H1 (cell line): Measurements from ENCODE around the gene FGF12. TPM values are rescaled to one million over a fixed set of nuclear protein-coding genes. Genes with fewer than 3 reads are reported as not detected.

ENCODE experiments used
- CTCF ChIA-PET: fragments of 300-600 bp; sonication (Branson Sonifier 250); formaldehyde crosslinking; loops from one replicate; lab custom pipeline; 2021; ENCODE audit not compliant: partially characterized antibody; lab: Charles Lee
- POLR2A ChIA-PET: fragments of 300-600 bp; sonication (Branson Sonifier 250); formaldehyde crosslinking; loops from one replicate; lab custom pipeline; 2021; ENCODE audit warnings: inconsistent platforms; ENCODE audit not compliant: partially characterized antibody; lab: Charles Lee
- DNase-seq, 2 experiments: peaks; one replicate each; pipeline versions ENCODE4 v3.0.0 to v3.0.0-alpha.2; 2010 to 2022; ENCODE audit warnings: low spot score in 2 of 2, low read depth in 1 of 2, mixed read lengths in 1 of 2
- FAIRE-seq: peaks from 2 replicates; lab custom pipeline; 2011; peaks lifted over from hg19 to GRCh38; lab: Jason Lieb, UNC
- H2AFZ ChIP-seq: 2 replicates; pipeline ENCODE4 v1.8.1; 2012; ENCODE audit warnings: low read length, inconsistent platforms
- H2AK5ac ChIP-seq: 2 replicates; pipeline ENCODE4 v1.6.1; 2013; ENCODE audit warnings: low read depth, low read length
- H2BK120ac ChIP-seq: replicated peaks from 2 replicates; pipeline ENCODE3; 2013; ENCODE audit warnings: low read depth, low read length, inconsistent platforms
- H2BK12ac ChIP-seq: 2 replicates; pipeline ENCODE4 v1.6.1; 2013; ENCODE audit warnings: low read depth, low read length
- H2BK15ac ChIP-seq: 2 replicates; pipeline ENCODE4 v1.6.1; 2013; ENCODE audit warnings: low read length
- H2BK20ac ChIP-seq: 2 replicates; pipeline ENCODE4 v1.6.1; 2013; ENCODE audit warnings: low read length
- H2BK5ac ChIP-seq: 2 replicates; pipeline ENCODE4 v1.6.1; 2013; ENCODE audit warnings: low read depth, low read length
- H3K14ac ChIP-seq: 2 replicates; pipeline ENCODE4 v1.6.1; 2013; ENCODE audit warnings: inconsistent platforms; ENCODE audit not compliant: insufficient read length
- H3K18ac ChIP-seq: 2 replicates; pipeline ENCODE4 v1.6.1; 2013; ENCODE audit warnings: low read length; ENCODE audit errors: extremely low read depth
- H3K23ac ChIP-seq: 2 replicates; pipeline ENCODE4 v1.6.1; 2013; ENCODE audit warnings: inconsistent platforms; ENCODE audit not compliant: insufficient read length
- H3K23me2 ChIP-seq: 2 replicates; pipeline ENCODE4 v1.6.1; 2013; ENCODE audit warnings: low read depth, low read length
- H3K27ac ChIP-seq: 2 replicates; pipeline ENCODE4 v1.6.1; 2011; ENCODE audit warnings: low read depth, low read length, inconsistent platforms
- H3K27me3 ChIP-seq, 4 experiments: replicated peaks in 1 of 4; 1 replicate in 1 of 4; 2 replicates in 3 of 4; pipeline versions ENCODE4 v1.6.1 to v1.8.1; 2011 to 2013; ENCODE audit warnings: low read length in 3 of 4, mild to moderate bottlenecking in 3 of 4, inconsistent platforms in 2 of 4, mixed read lengths in 2 of 4, moderate library complexity in 1 of 4; ENCODE audit not compliant: control insufficient read depth in 3 of 4, insufficient read depth in 3 of 4; ENCODE audit errors: extremely low read depth in 1 of 4
- H3K36me3 ChIP-seq, 4 experiments: 2 replicates each; pipeline versions ENCODE4 v1.6.1 to v1.8.1; 2011 to 2013; ENCODE audit warnings: mild to moderate bottlenecking in 4 of 4, low read length in 3 of 4, moderate library complexity in 2 of 4, control low read depth in 1 of 4, inconsistent platforms in 1 of 4; ENCODE audit not compliant: insufficient read depth in 4 of 4, control insufficient read depth in 2 of 4
- H3K4ac ChIP-seq: replicated peaks from 2 replicates; pipeline ENCODE3; 2013; ENCODE audit warnings: low read length, low read depth, mixed read lengths, inconsistent platforms; ENCODE audit not compliant: insufficient read length
- H3K4me1 ChIP-seq, 4 experiments: replicated peaks in 1 of 4; 1 replicate in 1 of 4; 2 replicates in 3 of 4; pipeline versions ENCODE4 v1.6.1 to v1.8.1; 2011 to 2013; ENCODE audit warnings: low read length in 3 of 4, inconsistent platforms in 2 of 4, mixed read lengths in 1 of 4; ENCODE audit not compliant: insufficient read depth in 4 of 4, control insufficient read depth in 3 of 4
- H3K4me2 ChIP-seq, 2 experiments: 2 replicates each; pipeline versions ENCODE4 v1.6.1 to v1.8.1; 2011 to 2013; ENCODE audit warnings: low read depth in 2 of 2, low read length in 2 of 2, control low read depth in 1 of 2, inconsistent platforms in 1 of 2, mild to moderate bottlenecking in 1 of 2; ENCODE audit not compliant: insufficient read depth in 1 of 2
- H3K4me3 ChIP-seq, 4 experiments: fragments of 200-600, 300-600 bp in 1 of 4; sonication (generic), shearing (Covaris generic), sonication (Bioruptor Twin) in 1 of 4; 2 replicates each; pipeline versions ENCODE4 v1.5.1 to v1.8.1; 2011 to 2016; ENCODE audit warnings: low read length in 4 of 4, low read depth in 3 of 4, control low read depth in 2 of 4, inconsistent platforms in 2 of 4, mild to moderate bottlenecking in 2 of 4, mixed read lengths in 1 of 4, moderate library complexity in 1 of 4; ENCODE audit not compliant: insufficient read depth in 2 of 4; ENCODE audit errors: extremely low read depth in 1 of 4
- H3K56ac ChIP-seq: replicated peaks from 2 replicates; pipeline ENCODE3; 2013; ENCODE audit warnings: low read depth, mild to moderate bottlenecking, mixed read lengths, low read length, inconsistent platforms; ENCODE audit not compliant: insufficient read length
- H3K79me1 ChIP-seq: 2 replicates; pipeline ENCODE4 v1.6.1; 2013; ENCODE audit warnings: low read depth, low read length, control low read depth
- H3K79me2 ChIP-seq, 2 experiments: 2 replicates each; pipeline versions ENCODE4 v1.6.1 to v1.8.1; 2012 to 2013; ENCODE audit warnings: low read length in 2 of 2, mild to moderate bottlenecking in 2 of 2, inconsistent platforms in 1 of 2; ENCODE audit not compliant: insufficient read depth in 2 of 2, control insufficient read depth in 1 of 2
- H3K9ac ChIP-seq, 4 experiments: replicated peaks in 1 of 4; 1 replicate in 1 of 4; 2 replicates in 3 of 4; pipeline versions ENCODE4 v1.6.1 to v1.8.1; 2011 to 2013; ENCODE audit warnings: low read depth in 3 of 4, low read length in 3 of 4, control low read depth in 2 of 4, mild to moderate bottlenecking in 2 of 4, moderate library complexity in 2 of 4, inconsistent platforms in 1 of 4; ENCODE audit errors: extremely low read depth in 1 of 4
- H3K9me3 ChIP-seq, 2 experiments: 2 replicates each; pipeline versions ENCODE4 v1.6.1 to v1.8.1; 2012 to 2013; ENCODE audit warnings: mild to moderate bottlenecking in 2 of 2, moderate library complexity in 2 of 2, control low read depth in 1 of 2, inconsistent platforms in 1 of 2, low read depth in 1 of 2, low read length in 1 of 2, mixed read lengths in 1 of 2; ENCODE audit not compliant: insufficient read depth in 2 of 2
- H4K20me1 ChIP-seq, 2 experiments: replicated peaks in 1 of 2; 2 replicates each; pipeline versions ENCODE3 to v1.8.1; 2011 to 2013; ENCODE audit warnings: inconsistent platforms in 2 of 2, low read length in 2 of 2, mild to moderate bottlenecking in 1 of 2; ENCODE audit not compliant: insufficient read depth in 2 of 2, control insufficient read depth in 1 of 2
- H4K5ac ChIP-seq: 2 replicates; pipeline ENCODE4 v1.6.1; 2013; ENCODE audit warnings: low read length, low read depth, mixed read lengths, inconsistent platforms; ENCODE audit not compliant: insufficient read length
- H4K8ac ChIP-seq: 2 replicates; pipeline ENCODE4 v1.8.0; 2013; ENCODE audit warnings: mild to moderate bottlenecking, moderate library complexity, low read length, inconsistent platforms; ENCODE audit not compliant: insufficient read depth; ENCODE audit errors: extremely low read depth
- H4K91ac ChIP-seq: replicated peaks from 2 replicates; pipeline ENCODE3; 2013; ENCODE audit warnings: low read length, mixed read lengths, inconsistent platforms; ENCODE audit not compliant: insufficient read length
- CREB1 ChIP-seq: IDR thresholded peaks from 2 replicates; pipeline ENCODE4 v1.6.1; 2012; ENCODE audit warnings: inconsistent platforms
- KDM1A ChIP-seq: fragments of 200-600, 300-600 bp; sonication (generic); IDR thresholded peaks from 2 replicates; pipeline ENCODE4 v1.7.1; 2016; ENCODE audit warnings: mild to moderate bottlenecking, low read length, borderline replicate concordance
- MAFK ChIP-seq: IDR thresholded peaks from 2 replicates; pipeline ENCODE4 v1.6.1; 2012; ENCODE audit warnings: low read depth, mild to moderate bottlenecking, improper control_type of control experiment, low read length
- POLR2AphosphoS5 ChIP-seq: IDR thresholded peaks from 2 replicates; pipeline ENCODE4 v1.6.1; 2011; ENCODE audit warnings: low read depth, low read length
- POU5F1 ChIP-seq: IDR thresholded peaks from 2 replicates; pipeline ENCODE4 v1.6.1; 2011; ENCODE audit warnings: low read depth, mild to moderate bottlenecking, low read length, moderate library complexity
- SP1 ChIP-seq: IDR thresholded peaks from 2 replicates; pipeline ENCODE4 v1.6.1; 2011; ENCODE audit warnings: low read depth, low read length
- YY1 ChIP-seq: IDR thresholded peaks from 2 replicates; pipeline ENCODE4 v1.6.1; 2011; ENCODE audit warnings: low read depth, mild to moderate bottlenecking, low read length
- whole genome bisulfite sequencing, 2 experiments: shearing (Covaris generic) in 1 of 2; methylation state at CpG; one replicate each; pipeline versions ENCODE4 v1.1.6 to v1.1.7; 2013 to 2015; ENCODE audit warnings: low lambda C conversion rate in 2 of 2, mixed read lengths in 2 of 2, inconsistent platforms in 1 of 2, low coverage in 1 of 2, missing lambda C conversion rate in 1 of 2; ENCODE audit not compliant: insufficient replicate concordance in 2 of 2, insufficient coverage in 1 of 2, insufficient read length in 1 of 2; ENCODE audit errors: extremely low coverage in 1 of 2, missing lambda C conversion rate in 1 of 2; 5-methylcytosine and 5-hydroxymethylcytosine counted together
- polyA plus RNA-seq, 7 experiments: library from polyadenylated mRNA; depleted of rRNA in 3 of 7; stranded (reverse) in 5 of 7; unstranded in 2 of 7; fragments of >200 nt in 5 of 7; fragments of 200-250 nt in 2 of 7; gene quantifications; 1 replicate in 5 of 7; 2 replicates in 1 of 7; 4 replicates in 1 of 7; pipeline versions ENCODE4 v1.2.1 to v1.2.3, GENCODE V29; 2011 to 2013; ENCODE audit warnings: missing spikeins in 2 of 7, mixed read lengths in 2 of 7
- total RNA-seq: library from RNA; stranded (reverse); fragmentation: NEBNext Ultra II Directional; extraction: Animal tissue kit (Norgen Biotek cat#: 25700); gene quantifications from 2 replicates; pipeline ENCODE4 v1.2.1, GENCODE V29; 2021

FGF12 gene
- total and polyA plus RNA-seq, 2 of the 8 experiments (the other 6 are each of a cell fraction or from before 2014, with no cell fraction given) = 4.1 to 16.6 TPM

DNA sequence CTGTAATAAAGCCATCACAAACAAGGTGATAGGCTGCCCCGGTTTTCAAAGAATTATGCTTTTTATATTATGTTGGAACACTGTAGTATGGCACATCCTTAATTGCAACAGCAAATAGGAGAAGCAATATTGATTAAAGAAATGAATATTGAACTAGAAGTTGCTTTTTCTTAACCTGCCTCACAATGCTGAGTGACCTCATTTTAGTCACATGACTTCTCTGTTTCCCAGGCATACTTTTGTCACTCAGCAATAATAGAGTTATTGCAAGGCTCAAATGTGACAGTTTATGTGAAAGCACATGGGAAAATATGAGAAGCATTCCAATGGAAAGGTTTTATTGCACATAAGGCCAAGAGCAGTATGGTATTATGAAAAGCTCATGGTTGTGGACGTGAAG lies 400.7 kb downstream of the FGF12 start:
- no peaks in the 10 kb centered on the region for H3K27me3 ChIP-seq
- no peak overlapping the region for H4K5ac ChIP-seq
- no peak overlapping the region for H2AK5ac ChIP-seq
- H3K27ac ChIP-seq = no peak overlapping the region
- H3K4me3 ChIP-seq = no peak overlapping the region
- H3K9ac ChIP-seq = no peak overlapping the region
- H2BK5ac ChIP-seq = no peak overlapping the region
- H3K9me3 ChIP-seq = no peaks in the 10 kb centered on the region
- H3K4me2 ChIP-seq = no peak overlapping the region
- no peak overlapping the region for H2BK120ac ChIP-seq
- H3K14ac ChIP-seq = no peak overlapping the region
- no peak overlapping the region for H3K4ac ChIP-seq
- no peak for DNase-seq
- 64% methylated on average over 2 of the region's 2 CpGs; no CpG with 5 or more reads in 1 of the 2 experiments for WGBS, 2 experiments
- no peaks in the 10 kb centered on the region for H3K79me2 ChIP-seq
- H2AFZ ChIP-seq = no peak overlapping the region
- ChIA-PET CTCF (no interaction called here), POLR2A (no interaction called here)
- H3K56ac ChIP-seq = no peak overlapping the region
- H3K79me1 ChIP-seq = no peaks in the 10 kb centered on the region
- TF ChIP-seq YY1 = no peak
- TF ChIP-seq KDM1A = peak; percentile 69; the same call in 1 of the 2 replicates
- no peak for TF ChIP-seq POU5F1
- no peak for TF ChIP-seq POLR2AphosphoS5
- TF ChIP-seq MAFK = no peak
- no peak for TF ChIP-seq SP1
- TF ChIP-seq CREB1 = no peak
- no peaks in the 10 kb centered on the region for H4K20me1 ChIP-seq
- H4K8ac ChIP-seq = no peak overlapping the region
- peaks cover 0 to 6% (median 0%) of the 10 kb centered on the region in 4 experiments; a peak in 1 of 7 replicates for H3K4me1 ChIP-seq
- no peaks in the 10 kb centered on the region for H3K23me2 ChIP-seq
- H3K18ac ChIP-seq = no peak overlapping the region
- H2BK12ac ChIP-seq = no peak overlapping the region
- H4K91ac ChIP-seq = no peak overlapping the region
- no peak for FAIRE-seq
- no peaks in the 10 kb centered on the region for H3K36me3 ChIP-seq
- no peak overlapping the region for H2BK15ac ChIP-seq
- no peak overlapping the region for H2BK20ac ChIP-seq
- no peak overlapping the region for H3K23ac ChIP-seq
